ENCODE results near the gene NFATC2IP.
A peak's percentile ranks its signal among the peaks of the same experiment; 100 is the strongest.

- TF ChIP-seq EZH2 (IDR thresholded peaks at IDR 0.05; ENCODE audit: borderline replicate concordance, control insufficient read depth, low read depth, low read length) (no peak), ZZZ3 (IDR thresholded peaks at IDR 0.05; ENCODE audit: control insufficient read depth, insufficient read length, low read depth) (no peak), FOXM1 (IDR thresholded peaks at IDR 0.05; ENCODE audit: low read depth, low read length) (no peak), E4F1 (IDR thresholded peaks at IDR 0.05; ENCODE audit: borderline replicate concordance, partially characterized antibody) (no peak), TAF1 (IDR thresholded peaks at IDR 0.05; ENCODE audit: borderline replicate concordance, low read depth, low read length) (no peak), EP300 (IDR thresholded peaks at IDR 0.05; ENCODE audit: borderline replicate concordance in 1 of 2, control insufficient read depth in 1 of 2, low read depth in 2 of 2, low read length in 2 of 2) (no peak), NR2C2 (IDR thresholded peaks at IDR 0.05; ENCODE audit: borderline replicate concordance, control insufficient read depth, insufficient read length, low read depth) (no peak), FOXK2 (IDR thresholded peaks at IDR 0.05) (no peak), SP1 (IDR thresholded peaks at IDR 0.05; ENCODE audit: low read depth, low read length) (peak; percentile 42), ESRRA (IDR thresholded peaks at IDR 0.05; ENCODE audit: low read length) (no peak)
Observed at GRCh38 chr16:28935924-28936783, 14.6 kb upstream of the NFATC2IP start.
